Mesothelial cell of epicardium (in vitro differentiated cells): ENCODE results near the gene HAUS5. TPM values are rescaled to one million over a fixed set of nuclear protein-coding genes. Genes with fewer than 3 reads are reported as not detected.

Experiments
- DNase-seq, 2 experiments: peaks; one replicate each; pipeline ENCODE4 v3.0.0; 2021; ENCODE audit warnings: low spot score in 2 of 2; ENCODE audit not compliant: unreplicated experiment in 2 of 2
- H3K27ac Mint-ChIP-seq: 2 replicates; pipeline ENCODE4 v1.8.0; 2021; ENCODE audit warnings: mixed read lengths
- H3K27me3 Mint-ChIP-seq: 2 replicates; pipeline ENCODE4 v1.8.0; 2021; ENCODE audit warnings: low read depth, mixed read lengths
- H3K36me3 Mint-ChIP-seq: 2 replicates; pipeline ENCODE4 v1.8.0; 2021; ENCODE audit warnings: mixed read lengths
- H3K4me1 Mint-ChIP-seq: 2 replicates; pipeline ENCODE4 v1.8.0; 2021; ENCODE audit warnings: mixed read lengths
- H3K4me3 Mint-ChIP-seq: 2 replicates; pipeline ENCODE4 v1.8.0; 2021; ENCODE audit warnings: mild to moderate bottlenecking, moderate library complexity, mixed read lengths
- H3K9me3 Mint-ChIP-seq: 2 replicates; pipeline ENCODE4 v1.8.0; 2021; ENCODE audit warnings: mixed read lengths
- CTCF ChIP-seq: fragments of 200-600 bp; sonication (generic); IDR thresholded peaks from one replicate; pipeline ENCODE4 v1.5.0; 2021; ENCODE audit warnings: antibody characterized with exemption; ENCODE audit not compliant: unreplicated experiment
- total RNA-seq: library from RNA; stranded (reverse); gene quantifications from 3 replicates; pipeline ENCODE4 v1.2.1, GENCODE V29; 2021

The HAUS5 gene
- total RNA-seq, 1 donor from 2014 or later: 28.7 TPM

GRCh38 chr19:35671818-35672217 is 59.3 kb downstream of the HAUS5 start:
- H3K27ac Mint-ChIP-seq: no peak overlapping the region
- H3K27me3 Mint-ChIP-seq: peaks cover 62% of the 10 kb centered on the region
- peaks cover 5% of the 10 kb centered on the region for H3K4me1 Mint-ChIP-seq
- no peak overlapping the region for H3K4me3 Mint-ChIP-seq
- TF ChIP-seq CTCF: no peak
- no peaks in the 10 kb centered on the region for H3K36me3 Mint-ChIP-seq
- no peak for DNase-seq
- no peaks in the 10 kb centered on the region for H3K9me3 Mint-ChIP-seq

- no peaks in the 10 kb centered on the region for H3K36me3 Mint-ChIP-seq
- no peak overlapping the region for H3K27ac Mint-ChIP-seq
- no peaks in the 10 kb centered on the region for H3K9me3 Mint-ChIP-seq
- TF ChIP-seq CTCF: no peak
- peak in 1 of 2 experiments; percentile 49 for DNase-seq
- H3K4me1 Mint-ChIP-seq: peaks cover 3% of the 10 kb centered on the region
- peak overlapping the region; percentile 68 for H3K4me3 Mint-ChIP-seq
- H3K27me3 Mint-ChIP-seq: peaks cover 65% of the 10 kb centered on the region
Observed at GRCh38 chr19:35673121-35673804, 60.7 kb downstream of the HAUS5 start.

Other genes starting within 250 kb of the HAUS5 start
- gene GPR42, start 241.7 kb upstream of the HAUS5 start, total RNA-seq: not detected in 3 replicates
- gene FFAR2, start 164.5 kb upstream of the HAUS5 start, total RNA-seq: not detected in 3 replicates
- 1.9 to 3.3 TPM (median 2.5 TPM) in 3 replicates for gene KRTDAP, start 122.3 kb upstream of the HAUS5 start, total RNA-seq
- 161 to 172 TPM (median 171 TPM) in 3 replicates for gene DMKN, start 99.1 kb upstream of the HAUS5 start, total RNA-seq
- gene SBSN, start 84.4 kb upstream of the HAUS5 start, total RNA-seq: 0.32 to 0.49 TPM (median 0.47 TPM) in 3 replicates
- gene GAPDHS, start 79.3 kb upstream of the HAUS5 start, total RNA-seq: not detected in 3 replicates
- gene TMEM147, start 67.1 kb upstream of the HAUS5 start, total RNA-seq: 82.2 to 82.7 TPM (median 82.3 TPM) in 3 replicates
- 0.11 to 0.22 TPM (median 0.16 TPM) in 3 replicates for gene ATP4A, start 49.1 kb upstream of the HAUS5 start, total RNA-seq
- gene PMIS2, start 26.6 kb upstream of the HAUS5 start, total RNA-seq: not detected in 3 replicates
- gene RBM42, start 16.3 kb downstream of the HAUS5 start, total RNA-seq: 63.7 to 70.6 TPM (median 66.4 TPM) in 3 replicates
- gene ETV2, start 29.0 kb downstream of the HAUS5 start, total RNA-seq: 1.4 to 2.1 TPM (median 1.5 TPM) in 3 replicates
- gene COX6B1, start 35.6 kb downstream of the HAUS5 start, total RNA-seq: 273 to 293 TPM (median 284 TPM) in 3 replicates
- 1.8 to 2.3 TPM (median 2.0 TPM) in 3 replicates for gene UPK1A, start 53.8 kb downstream of the HAUS5 start, total RNA-seq
- not detected in 3 replicates for gene ZBTB32, start 91.8 kb downstream of the HAUS5 start, total RNA-seq
- gene KMT2B, start 105.3 kb downstream of the HAUS5 start, total RNA-seq: 60.6 to 62.7 TPM (median 61.8 TPM) in 3 replicates
- gene IGFLR1, start 129.7 kb downstream of the HAUS5 start, total RNA-seq: 2.7 to 3.2 TPM (median 2.8 TPM) in 3 replicates
- gene U2AF1L4, start 132.7 kb downstream of the HAUS5 start, total RNA-seq: 39.4 to 42.5 TPM (median 42.4 TPM) in 3 replicates
- 45.2 to 54.9 TPM (median 45.7 TPM) in 3 replicates for gene PSENEN, start 132.9 kb downstream of the HAUS5 start, total RNA-seq
- gene LIN37, start 135.8 kb downstream of the HAUS5 start, total RNA-seq: 11.8 to 12.9 TPM (median 12.0 TPM) in 3 replicates
- gene HSPB6, start 144.3 kb downstream of the HAUS5 start, total RNA-seq: 18.8 to 21.7 TPM (median 20.3 TPM) in 3 replicates
- gene PROSER3, start 145.4 kb downstream of the HAUS5 start, total RNA-seq: 45.1 to 50.5 TPM (median 46.6 TPM) in 3 replicates
- gene ARHGAP33, start 162.8 kb downstream of the HAUS5 start, total RNA-seq: 74.0 to 79.9 TPM (median 75.4 TPM) in 3 replicates
- not detected in 3 replicates for gene PRODH2, start 200.1 kb downstream of the HAUS5 start, total RNA-seq
- gene NPHS1, start 239.8 kb downstream of the HAUS5 start, total RNA-seq: 0.23 to 0.72 TPM (median 0.51 TPM) in 3 replicates
- 1.4 TPM in 3 replicates for gene KIRREL2, start 244.2 kb downstream of the HAUS5 start, total RNA-seq